Left lobe of liver (tissue), 2 donors: ENCODE results near the gene SH3PXD2A. TPM values are rescaled to one million over a fixed set of nuclear protein-coding genes. Genes with fewer than 3 reads are reported as not detected.
A peak's percentile ranks its signal among the peaks of the same experiment; 100 is the strongest.

ENCODE experiments used
- ATAC-seq: fragments of 200-7000 bp; cut with Tn5 transposase; one replicate; pipeline ENCODE4 v1.9.1; 2020; ENCODE audit warnings: mild to moderate bottlenecking, moderate library complexity
- DNase-seq: peaks from one replicate; pipeline ENCODE4 v3.0.0-alpha.2; 2020; ENCODE audit warnings: low spot score
- total RNA-seq: library from RNA; stranded (reverse); gene quantifications from one replicate; pipeline ENCODE4 v1.2.1, GENCODE V29; 2021
- donor health status: DM: no; HTN: no; CAD: no; lungs with moderate emphysema.
- donor health status: DM: no; HTN: yes; CAD: no.

SH3PXD2A gene
- total RNA-seq, 1 donor from 2014 or later, result 43.5 TPM

DNA sequence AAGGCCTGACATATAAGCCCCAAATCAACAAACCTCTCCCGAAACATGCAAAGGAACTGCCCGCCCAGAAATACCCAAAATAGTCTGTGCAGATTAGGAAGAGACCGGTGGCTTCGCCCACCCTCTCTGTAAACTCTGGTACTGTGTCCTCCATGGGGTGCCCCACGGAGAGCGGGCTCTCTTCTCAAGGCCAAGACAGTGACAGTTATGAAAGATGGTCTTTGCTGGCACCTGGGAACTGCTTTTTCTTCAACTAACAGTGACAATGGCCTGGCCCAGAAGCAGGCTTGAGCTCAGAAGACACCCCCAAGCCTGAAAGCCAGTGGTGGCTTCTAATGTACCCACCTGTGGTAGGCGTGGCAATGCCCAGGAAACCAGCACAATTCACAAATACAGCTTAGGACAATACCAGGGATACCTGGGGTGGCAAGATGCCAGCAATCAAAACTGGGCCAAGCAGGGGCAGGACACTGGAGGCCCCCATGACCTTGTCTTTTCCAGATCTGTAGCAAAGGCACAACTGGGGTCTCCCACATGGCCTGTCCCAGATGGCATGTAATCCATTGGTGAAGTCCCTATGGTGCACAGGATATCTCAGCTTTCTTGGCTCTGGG, 254.3 kb downstream of the SH3PXD2A start:
- ATAC-seq (no peak), DNase-seq (no peak)

DNA sequence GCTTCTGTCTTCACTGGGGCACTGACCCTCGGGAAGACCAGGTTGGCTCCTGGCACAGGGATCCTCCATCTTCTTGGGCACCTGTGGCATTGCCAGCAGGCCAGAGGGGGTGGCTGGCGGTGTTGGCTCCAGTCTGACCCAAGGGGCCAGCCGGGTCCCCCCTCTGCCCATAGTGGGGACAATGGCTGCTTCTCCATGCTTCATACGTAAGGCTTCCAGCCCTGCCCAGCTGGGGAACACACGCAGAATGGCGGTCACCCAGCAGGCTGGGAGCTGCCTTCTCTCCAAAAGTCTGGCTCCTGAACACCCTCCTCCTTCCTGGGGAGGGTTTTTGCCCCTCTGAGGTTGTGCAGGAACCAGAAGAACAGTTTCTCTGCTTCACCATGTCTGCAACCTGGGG, 255.1 kb downstream of the SH3PXD2A start:
- ATAC-seq (no peak), DNase-seq (no peak)

DNA sequence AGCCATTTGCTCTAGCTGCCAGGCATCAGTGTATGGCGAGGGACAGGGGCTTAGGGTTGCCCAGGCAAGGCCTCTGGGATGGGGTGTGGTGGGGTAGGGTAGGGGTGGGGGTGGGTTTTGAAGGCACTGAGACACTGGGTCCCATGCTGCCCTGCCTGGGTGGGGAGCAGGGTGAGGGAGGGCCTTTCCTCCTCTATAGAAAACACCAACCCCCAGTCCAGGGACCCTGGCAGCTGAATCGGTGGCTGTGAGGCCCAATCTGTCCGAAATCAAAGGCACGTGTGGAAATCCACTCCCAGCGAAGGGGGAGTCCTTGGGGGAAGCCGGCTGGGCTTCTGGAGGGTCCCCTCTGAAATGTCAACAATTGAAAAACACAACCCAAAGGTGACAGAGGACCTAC, 255.5 kb downstream of the SH3PXD2A start:
- ATAC-seq (no peak), DNase-seq (no peak)

DNA sequence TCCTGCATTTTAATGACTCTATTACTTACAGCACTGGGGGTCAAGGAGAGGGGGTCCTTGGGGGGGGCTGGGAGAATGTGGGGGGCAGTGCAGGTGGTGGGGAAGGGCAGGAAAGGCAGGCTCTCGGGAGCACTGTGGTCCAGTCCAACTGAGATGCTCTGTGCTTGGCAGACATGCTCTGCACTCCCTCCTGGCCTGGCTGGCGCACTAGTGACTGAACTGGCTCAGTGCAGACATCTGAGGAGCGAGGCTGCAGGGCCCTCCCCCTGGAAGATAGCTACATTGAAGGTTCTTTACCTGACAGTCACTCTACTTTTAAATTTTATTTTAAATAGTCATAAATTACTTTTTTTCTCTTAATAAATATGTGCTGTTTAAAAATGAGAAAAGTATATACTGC, 256.2 kb downstream of the SH3PXD2A start:
- ATAC-seq (no peak), DNase-seq (no peak)

DNA sequence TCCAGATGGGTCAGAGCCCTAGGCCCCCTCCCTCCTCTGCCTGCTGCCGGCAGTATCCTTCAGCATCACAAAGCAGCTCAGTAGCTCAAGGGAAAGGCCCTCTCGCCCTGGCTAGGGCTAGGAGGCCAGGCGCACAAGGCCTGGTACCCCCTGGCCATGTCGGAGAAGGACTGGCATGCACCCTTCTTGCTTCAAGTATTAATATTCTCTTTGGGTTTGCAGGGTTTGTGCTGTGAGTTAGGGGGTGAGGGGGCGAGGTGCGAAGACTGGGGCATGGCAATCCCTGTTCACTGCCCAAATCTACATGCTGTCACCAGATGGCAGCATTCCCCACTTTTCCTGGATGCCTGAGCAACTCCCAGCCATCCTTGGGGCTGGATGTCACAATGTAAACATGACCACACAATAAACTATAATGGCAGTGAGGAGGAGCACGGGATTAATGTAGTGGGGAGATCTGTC, 256.7 kb downstream of the SH3PXD2A start:
- DNase-seq, result no peak
- peak; percentile 68 for ATAC-seq

DNA sequence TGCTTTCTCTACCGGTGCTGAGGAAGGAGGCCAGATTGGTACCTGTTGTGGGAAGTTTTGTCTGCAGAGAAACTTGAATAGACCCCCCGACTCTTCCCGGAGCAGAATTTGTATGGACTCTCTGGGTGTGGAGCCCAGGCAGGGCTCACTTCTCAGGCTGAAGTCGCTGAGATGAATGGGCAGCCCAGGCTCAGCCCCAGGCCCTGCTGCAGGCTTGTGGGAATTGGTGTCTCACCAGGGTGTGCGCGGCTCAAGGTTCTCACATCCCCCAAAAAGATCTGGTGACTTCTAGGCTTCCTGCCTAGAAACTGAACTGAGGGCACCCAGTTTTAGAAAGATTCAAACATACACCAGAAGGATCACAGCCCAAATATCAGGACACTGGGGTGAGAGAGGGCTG, 258.4 kb downstream of the SH3PXD2A start:
- ATAC-seq, result no peak
- no peak for DNase-seq

DNA sequence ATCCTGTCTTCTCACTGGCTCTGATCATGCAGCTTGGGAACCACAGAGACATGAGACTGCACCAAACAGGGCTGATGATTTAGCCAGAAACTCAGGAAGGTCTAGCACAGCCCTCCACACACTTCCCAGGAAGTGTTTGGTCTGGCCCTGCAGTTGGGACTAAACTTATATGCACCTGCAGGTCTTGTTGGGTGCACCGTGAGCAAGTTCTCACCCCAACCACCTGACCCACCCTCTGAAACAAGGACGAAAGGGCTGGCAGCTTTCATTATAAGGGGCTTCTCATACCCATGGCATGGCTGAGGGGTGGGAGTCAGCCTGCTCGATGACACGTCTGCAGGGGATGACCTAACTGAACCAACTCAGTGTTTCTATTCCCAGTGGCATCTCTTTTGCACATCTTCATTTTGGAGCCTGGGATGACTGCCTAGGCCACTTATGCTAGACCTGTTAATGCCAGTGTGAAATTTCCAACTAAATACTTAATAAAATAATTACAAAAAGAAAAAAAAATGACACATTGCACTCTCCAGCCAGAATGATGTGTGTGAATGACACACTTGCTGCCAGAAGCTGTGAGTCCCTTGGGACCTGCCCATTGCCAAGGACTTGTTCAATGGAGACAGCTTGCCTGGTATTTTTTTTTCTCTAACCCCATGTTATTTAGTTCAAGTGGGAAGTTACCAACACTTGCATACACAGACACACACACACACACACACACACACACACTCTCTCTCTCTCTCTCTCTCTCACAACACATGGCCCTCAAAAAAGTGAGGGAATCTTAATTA, 259.2 kb downstream of the SH3PXD2A start:
- no peak for DNase-seq

DNA sequence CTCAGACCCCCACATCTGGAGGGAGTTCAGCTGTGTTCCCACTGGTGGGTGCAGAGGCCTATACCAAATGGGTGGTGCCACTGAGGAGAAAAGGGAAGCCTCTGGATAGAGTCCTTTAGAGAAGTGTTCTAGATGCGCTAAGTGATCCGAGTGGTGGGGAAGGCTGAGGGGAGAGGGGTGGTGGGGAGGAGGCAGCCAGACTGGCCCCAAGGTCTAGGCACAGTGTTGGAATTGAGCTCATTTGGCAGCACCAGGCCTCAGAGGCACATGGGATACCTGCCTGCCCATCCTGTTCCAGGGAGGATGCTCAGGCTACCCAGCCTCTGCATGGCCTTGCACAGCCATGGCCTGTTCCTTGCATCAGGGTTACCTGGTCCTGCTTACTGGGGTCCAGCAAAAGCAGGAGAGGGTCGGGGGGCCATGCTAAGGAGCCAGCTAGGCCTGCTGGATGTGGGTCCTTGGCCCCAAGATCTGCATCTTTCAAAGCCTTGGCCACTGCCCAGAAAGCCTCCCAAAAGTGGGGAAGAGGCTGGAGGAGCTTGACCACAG, 262.3 kb downstream of the SH3PXD2A start:
- DNase-seq (no peak), ATAC-seq (peak; percentile 13)

More for the DNA sequence above, 259.2 kb downstream of the SH3PXD2A start:
- no peak for ATAC-seq

DNA sequence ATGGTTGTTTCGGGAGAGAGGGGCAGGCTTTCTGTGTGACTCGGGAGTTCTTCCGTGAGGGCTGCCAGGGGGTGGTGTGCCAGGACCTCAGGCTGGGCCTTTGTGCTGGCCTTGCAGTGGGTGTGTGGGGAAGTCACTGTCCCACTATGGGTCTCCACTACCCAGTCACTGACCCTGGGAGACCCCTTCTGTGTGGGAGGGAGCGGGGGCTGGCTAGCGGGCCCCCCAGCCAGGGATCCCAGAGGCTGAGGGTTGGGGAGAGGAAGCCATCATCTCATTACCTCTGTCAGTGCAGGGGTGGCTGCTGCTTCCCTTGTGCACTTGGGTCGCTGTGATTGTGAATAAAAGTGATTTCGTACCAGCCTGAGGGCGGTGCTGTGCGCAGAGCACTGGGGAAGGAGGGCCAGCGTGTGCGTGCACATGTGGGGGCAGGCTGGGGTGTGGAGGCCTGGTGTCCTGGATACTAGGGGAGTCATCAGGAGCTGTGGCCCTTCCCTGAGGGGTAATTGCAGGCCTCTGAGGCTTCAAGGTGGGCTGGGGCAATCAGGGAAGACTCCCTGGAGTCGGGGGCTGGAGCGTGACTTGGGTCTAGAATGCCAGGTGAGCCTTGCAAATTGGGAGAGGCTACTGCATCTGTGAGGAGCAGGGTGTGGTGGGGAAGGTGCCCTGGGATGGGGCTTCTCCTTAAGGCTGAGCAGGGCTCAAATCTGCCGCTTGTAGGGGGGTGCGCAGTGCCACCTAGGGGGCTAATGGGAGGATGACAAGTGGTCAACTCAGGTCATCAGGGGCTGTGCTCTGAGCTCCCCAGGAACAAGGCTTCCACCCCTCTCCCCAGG, 263.0 kb downstream of the SH3PXD2A start:
- ATAC-seq (peak; percentile 68), DNase-seq (no peak)

DNA sequence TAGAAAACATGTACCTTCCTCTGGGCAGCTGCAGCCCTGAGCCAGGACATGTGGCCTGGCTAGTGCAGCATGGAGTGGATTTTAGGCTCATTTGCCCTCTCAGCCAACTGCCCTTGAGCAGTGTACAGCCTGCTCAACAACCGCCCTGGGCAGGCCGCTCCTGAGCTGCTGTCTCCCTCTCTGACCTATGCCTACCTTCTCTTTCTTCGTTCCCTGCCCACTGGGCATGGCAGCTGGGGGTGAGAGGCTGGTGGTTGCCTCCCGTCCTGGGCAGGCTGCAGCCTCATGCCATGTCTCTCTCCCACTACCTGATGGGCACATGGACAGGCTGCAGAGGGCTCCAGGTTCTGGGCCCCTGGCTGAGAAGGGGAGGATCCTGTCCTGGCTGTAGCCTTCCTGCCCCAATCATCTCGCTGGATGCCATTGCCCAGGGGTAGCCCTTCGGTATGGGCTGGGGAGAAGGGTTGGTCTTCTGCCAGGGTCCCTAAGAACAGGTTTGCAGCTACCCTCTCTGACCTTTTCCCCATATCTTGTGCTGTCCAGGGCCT, 264.6 kb downstream of the SH3PXD2A start:
- DNase-seq (no peak), ATAC-seq (no peak)

DNA sequence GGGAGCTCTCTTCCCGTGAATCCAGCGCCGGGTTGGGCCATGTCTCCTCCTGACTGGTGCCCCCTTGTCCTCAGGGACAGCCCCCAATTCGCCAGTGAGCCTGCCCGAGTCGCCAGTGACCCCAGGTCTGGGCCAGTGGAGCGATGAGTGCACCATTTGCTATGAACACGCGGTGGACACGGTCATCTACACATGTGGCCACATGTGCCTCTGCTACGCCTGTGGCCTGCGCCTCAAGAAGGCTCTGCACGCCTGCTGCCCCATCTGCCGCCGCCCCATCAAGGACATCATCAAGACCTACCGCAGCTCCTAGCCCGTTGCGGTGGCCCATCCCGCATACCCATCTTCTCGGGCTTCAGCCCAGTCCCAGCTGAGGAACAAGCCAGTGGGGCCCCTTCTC, 265.3 kb downstream of the SH3PXD2A start:
- DNase-seq, result no peak
- no peak for ATAC-seq

DNA sequence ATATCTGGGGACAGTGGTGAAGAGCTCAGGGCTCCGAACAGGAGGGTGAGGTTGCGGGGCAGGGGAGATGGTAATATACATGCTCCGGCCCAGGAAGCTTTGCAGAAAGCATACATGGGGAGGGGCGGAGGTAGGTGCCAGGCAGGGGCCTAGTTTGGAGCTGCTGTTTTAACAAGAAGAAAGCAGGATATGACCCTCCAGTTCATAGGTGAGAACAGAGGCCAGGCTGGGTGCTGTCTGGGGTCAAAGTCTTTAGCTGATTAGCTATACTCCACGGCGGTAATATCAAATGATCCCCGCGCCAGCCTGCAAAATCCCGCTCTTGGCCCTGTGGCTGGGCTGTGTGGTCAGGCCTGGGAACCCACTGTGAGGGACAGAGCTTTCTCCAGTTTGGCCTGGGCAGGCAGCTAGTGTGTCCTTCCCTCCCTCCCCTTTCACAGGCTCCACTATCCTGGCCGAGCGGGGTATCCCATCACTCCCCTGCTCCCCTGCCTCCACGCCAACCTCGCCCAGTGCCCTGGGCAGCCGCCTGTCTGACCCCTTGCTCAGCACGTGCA, 266.2 kb downstream of the SH3PXD2A start:
- ATAC-seq (peak; percentile 33), DNase-seq (no peak)

DNA sequence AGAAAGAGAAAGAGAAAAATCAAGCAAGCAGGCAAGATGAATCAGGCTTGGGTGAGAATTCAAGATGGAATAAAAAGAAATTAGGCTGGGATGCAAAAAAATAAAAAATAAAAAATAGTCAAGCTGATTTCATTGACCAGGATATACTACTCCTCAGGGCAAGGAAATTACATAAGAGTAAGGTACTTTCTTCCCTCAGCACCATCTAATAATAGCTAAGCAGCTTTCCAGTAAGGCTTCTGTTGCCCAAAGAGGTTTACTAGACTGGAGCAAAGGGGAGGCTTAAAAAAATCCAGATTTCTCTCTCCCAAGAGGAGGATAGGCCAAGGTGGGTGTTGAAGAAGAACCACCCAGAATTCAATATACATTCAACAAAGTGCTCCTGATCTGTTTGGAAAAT, 268.3 kb downstream of the SH3PXD2A start:
- DNase-seq, result no peak
- no peak for ATAC-seq

DNA sequence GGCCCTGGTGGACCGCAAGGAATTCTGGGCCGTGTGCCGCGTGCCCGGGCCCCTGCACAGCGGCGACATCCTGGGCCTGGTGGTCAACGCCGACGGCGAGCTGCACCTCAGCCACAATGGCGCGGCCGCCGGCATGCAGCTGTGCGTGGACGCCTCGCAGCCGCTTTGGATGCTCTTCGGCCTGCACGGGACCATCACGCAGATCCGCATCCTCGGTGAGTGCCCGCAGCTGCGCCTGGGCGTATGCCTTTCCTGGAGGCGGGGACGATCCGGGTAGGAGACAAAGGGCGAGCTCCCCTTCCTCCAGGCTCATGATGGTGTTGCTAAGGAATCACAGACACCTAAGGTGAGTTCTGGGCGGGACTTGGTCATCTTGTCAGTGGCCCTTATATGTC, 270.4 kb downstream of the SH3PXD2A start:
- ATAC-seq (no peak), DNase-seq (no peak)

DNA sequence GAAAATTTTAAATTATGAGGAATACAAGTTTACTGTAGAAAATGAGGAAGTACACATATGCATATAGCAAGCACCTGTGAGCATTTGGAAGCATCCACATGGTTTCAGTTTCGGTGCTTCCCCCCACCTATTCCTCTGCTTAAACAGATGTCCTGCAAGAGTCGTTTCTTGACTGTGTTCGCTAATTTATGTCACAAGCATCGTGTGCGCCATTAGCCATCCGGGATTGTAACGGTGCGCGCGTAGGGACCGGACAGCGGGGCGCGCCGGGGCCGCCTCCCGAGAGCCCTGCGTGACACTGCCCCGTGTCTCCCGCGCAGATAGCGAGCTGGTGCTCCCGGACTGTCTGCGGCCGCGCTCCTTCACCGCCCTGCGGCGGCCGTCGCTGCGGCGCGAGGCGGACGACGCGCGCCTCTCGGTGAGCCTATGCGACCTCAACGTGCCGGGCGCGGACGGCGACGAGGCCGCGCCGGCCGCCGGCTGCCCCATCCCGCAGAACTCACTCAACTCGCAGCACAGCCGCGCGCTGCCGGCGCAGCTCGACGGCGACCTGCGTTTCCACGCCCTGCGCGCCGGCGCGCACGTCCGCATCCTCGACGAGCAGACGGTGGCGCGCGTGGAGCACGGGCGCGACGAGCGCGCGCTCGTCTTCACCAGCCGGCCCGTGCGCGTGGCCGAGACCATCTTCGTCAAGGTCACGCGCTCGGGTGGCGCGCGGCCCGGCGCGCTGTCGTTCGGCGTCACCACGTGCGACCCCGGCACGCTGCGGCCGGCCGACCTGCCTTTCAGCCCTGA, 271.0 kb downstream of the SH3PXD2A start:
- ATAC-seq, result no peak
- no peak for DNase-seq

DNA sequence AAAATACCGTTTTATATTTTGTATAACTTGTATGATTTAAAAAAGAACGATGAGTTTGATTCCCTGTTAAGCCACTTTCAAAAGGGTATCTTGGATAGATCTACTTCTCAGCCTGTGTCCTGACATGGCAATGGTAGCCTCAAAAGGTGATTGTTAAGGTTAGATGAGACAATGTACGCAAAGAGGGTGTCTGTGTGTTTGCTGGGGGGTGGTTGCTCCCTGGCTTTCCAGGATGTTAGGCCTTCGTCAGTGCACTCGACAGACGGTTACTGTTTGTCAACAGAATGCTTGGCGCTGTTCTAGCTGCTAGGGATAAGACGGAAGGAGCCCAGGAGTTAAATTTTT, 271.5 kb downstream of the SH3PXD2A start:
- no peak for ATAC-seq
- DNase-seq, result no peak

DNA sequence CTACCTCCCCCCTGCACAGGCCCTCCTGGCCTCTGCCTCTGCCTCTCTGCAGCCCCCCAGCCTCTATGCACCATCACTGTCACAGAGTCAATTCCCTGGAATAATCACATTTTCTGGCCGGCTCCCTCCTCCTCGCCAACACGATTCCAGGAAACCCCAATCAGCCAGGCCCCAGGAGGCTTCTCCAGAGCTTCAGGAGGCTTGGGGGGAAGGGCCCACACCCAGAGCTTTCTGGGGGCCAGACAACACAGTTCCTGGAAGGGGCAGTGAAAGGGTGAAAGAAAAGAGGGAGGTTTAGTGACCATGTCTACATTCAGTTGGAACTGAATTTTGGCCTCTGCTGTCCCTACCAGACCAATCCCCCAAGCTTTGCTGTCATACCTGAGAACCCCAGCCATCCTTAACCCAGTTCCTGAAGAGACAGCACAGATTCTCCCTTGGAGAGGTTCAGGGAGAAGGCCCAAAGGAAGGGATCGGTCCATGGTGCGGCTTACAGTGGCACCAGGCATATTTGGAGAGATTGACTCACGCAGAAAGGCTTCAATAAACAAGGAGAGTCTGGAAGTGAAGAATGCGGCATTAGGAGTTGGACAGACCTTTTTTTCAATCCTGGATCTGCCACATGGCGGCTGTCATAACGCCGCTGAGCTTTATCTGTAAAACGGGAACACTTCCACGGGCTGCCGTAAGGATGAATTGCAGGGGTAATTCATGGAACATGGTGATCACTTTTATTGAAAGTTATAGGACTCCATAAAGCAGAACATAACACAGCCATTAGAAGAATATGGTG, 272.8 kb downstream of the SH3PXD2A start:
- DNase-seq, result no peak
- ATAC-seq, result no peak

DNA sequence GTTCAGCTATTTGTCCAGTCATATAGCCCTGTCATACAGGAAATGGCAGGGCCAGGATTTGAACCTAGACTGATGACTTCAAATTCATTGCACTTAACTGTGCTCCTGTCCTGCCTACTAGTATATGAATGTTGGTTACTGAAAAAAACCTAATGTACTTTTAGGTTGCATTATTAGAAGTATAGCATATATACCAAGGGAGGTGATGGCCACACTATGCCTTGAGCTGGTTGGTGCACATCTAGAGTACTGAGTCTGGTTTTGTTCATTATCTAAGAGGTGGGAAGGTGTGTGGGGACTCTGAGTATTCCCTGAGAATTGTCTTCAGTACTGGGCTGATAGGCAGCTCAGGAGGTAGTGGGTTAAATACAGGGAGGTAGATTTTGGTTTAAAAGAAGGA, 273.9 kb downstream of the SH3PXD2A start:
- no peak for DNase-seq
- ATAC-seq, result no peak

DNA sequence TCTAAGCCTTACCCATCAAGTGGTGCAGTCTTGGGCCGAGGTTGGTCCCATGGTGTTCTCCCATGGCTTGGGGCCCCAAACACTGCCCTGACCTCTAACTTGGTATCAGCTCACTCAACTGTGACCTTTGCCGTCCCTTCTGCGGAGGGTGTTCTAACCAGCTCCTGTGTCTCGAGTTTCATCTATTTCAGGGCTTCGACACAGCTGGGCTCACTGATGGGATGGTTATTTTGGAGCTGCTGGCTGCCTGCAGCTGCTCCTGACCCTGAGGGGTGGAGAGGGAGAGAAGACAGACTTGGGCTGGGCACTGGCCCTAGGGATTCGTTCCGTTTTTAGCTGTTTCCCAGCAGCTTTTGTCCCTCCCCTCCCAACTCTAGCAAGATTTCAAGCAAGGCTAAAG, 274.9 kb downstream of the SH3PXD2A start:
- ATAC-seq, result no peak
- no peak for DNase-seq
